HS-5 (cell line): ENCODE results near the gene MYO18A.

Source experiments
- DNase-seq: peaks from one replicate; pipeline ENCODE4 v3.0.0-alpha.2; 2012; ENCODE audit warnings: low read depth

The MYO18A gene

DNA sequence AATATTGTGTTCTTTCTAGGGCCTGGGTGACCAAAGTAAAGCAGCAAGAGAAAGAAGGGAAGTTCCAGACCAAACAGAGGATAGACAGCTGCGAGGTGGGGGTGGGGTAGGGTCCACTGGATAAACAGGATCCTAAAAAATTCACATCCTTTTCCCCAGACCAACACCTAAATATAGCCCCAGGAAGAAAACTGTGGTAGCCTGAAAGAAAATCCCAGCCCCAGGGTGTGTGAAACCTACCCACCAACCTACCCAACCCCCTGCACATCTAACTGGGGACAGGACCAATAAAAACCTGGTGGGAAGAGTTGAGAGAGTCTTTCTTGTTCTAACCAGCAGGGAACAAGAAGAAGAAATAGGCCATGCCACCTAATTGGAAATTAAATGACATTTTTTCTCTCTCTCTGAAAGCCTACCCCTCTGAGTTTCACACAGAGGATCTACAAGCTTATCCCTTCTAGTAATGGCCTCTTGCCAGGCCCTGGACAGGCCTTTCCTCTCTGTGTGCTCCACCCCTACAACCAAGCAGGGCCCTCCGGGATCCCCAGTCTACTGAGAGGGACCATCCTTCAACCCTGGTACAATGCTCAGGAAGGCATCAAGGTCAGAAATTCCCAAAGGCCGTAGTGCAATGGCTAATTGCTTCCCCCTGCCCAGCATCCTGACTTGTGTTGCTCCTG is 12.0 kb downstream of the MYO18A start:
- no peak for DNase-seq

DNA sequence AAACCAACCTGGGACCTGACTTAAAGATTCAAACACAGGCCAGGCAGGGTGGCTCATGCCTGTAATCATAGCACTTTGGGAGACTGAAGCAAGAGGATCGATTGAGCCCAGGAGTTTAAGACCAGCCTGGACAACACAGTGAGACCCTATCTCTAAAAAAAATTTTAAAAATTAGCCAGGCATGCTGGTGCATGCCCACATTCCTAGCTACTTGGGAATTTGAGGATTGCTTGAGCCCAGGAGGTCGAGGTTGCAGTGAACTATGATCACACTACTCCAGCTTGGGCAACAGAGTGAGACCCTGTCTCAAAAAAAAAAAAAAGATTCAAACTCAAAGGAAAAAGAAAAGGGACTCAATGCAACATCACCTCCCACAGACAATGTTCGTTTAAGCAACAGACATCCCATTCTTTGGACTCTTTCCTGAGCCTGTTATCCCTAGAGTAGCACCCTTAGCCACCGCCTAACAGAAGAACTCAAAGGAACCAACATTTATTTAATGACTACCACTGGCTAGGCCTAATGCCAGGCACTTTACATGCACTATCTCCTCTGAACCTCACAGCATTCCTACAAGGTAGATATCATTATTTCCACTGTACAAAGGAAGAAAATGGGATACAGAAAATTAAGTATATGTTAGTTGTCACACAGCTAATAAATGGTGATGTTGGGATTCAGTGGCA is 12.7 kb downstream of the MYO18A start:
- DNase-seq = no peak

DNA sequence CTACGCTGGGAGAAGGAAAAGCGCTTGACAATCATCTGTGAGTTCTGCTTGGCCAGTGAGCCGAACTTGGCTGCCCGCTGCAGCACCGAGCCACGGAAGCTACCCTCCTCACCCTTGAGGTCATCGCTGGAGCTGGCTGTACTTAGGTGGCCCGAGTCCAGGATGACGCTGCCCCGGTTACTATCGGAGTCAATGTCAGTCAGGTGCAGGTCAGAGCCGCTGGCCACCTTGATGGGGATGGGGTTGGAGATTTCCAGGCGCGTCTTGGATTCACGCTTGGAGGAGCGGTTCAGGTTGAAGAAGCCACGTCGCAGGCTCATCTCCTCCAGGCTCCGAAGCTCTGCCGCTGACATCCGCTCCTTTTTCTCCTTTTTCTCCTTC is 13.7 kb downstream of the MYO18A start:
- DNase-seq = no peak

DNA sequence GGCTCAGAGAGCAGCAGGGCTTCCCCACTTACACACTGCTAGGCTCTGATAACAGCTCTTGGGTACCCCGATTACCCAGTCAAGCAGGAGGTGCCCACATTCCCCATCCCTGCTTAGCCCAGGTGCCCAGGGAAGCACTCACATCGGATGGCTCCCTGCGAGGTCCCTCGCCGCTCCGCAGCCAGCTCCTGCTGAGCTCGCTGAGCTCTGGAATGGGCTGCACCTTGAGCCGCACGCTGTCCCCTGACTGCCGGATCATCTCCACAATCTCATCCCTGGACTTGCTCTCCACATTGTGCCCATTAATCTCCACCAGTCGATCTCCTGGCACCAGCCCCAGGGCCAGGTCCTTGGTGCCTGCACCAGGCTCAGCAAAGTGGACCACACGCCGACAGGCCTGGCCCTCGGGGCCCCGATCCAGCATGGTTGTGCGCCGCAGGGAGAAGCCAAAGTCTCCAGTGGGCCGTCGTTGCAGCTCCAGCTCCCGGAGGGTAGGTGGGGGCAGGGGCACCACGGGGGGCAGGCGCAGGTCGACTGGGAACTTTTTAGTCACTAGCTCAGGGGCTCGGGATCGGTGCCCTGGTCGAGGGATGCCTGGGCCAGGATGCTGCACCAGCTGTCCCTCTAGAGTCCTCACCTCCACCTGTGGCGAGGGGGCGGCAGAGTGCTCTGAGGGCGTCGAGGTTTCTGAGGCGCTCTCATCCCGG is 14.2 kb downstream of the MYO18A start:
- DNase-seq = no peak

DNA sequence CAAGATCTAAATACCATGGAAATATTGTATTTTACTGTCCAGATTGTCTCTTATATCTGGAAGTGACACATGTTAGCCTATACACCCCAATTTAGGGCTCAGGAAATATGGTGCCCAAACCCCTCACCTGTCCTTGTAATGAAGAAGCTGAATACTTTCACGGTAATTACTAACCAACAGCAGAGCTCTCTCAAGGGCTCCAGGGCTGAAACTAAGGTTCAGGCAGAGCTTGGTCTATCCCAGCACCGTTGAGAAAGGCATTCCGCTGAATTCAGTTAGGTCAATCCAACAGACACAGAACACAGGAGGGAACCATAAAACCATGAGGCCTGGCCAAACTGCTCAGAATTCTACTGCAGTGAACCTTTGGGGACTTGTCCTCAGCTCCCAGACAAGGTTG is 14.9 kb downstream of the MYO18A start:
- DNase-seq = no peak

DNA sequence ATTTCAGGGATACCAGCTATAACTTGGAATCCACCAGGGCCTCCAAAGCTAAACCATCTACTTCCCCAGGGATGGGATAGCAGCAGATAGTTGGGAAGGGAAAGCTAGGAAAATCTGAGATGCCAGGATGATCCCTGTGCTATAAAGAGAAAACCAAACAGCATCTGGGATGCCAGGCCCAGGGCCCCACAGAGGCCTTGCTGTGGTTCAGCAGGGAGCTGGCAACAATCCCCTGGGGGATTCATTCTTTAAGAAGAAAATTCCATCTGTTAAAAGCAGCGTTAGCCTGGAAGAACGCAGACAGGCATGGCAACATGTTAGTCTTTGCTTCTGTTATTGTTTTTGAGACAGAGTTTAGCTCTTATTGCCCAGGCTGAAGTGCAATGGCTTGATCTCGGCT is 16.6 kb downstream of the MYO18A start:
- DNase-seq = no peak

DNA sequence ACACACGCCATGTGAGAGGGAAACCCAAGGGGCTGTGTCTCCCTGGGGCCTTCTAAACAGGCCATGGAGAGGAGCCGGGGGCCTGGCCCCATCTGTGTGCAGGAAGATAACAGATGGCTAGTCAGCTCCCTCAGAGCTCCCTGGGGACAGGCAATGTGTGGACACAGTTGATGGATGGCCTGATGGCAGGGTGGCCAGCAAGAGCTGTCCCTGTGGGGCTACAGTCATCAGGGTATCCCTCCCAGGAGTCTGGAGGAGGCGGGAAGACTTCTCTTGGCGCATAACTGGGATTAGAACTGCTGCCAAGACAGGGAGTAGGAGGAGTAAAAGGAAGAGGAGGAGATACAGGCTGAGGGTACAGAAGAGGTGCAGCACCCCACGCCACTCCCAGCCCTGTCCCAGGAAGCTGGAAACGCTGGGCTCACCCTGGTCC is 17.3 kb downstream of the MYO18A start:
- DNase-seq = no peak

DNA sequence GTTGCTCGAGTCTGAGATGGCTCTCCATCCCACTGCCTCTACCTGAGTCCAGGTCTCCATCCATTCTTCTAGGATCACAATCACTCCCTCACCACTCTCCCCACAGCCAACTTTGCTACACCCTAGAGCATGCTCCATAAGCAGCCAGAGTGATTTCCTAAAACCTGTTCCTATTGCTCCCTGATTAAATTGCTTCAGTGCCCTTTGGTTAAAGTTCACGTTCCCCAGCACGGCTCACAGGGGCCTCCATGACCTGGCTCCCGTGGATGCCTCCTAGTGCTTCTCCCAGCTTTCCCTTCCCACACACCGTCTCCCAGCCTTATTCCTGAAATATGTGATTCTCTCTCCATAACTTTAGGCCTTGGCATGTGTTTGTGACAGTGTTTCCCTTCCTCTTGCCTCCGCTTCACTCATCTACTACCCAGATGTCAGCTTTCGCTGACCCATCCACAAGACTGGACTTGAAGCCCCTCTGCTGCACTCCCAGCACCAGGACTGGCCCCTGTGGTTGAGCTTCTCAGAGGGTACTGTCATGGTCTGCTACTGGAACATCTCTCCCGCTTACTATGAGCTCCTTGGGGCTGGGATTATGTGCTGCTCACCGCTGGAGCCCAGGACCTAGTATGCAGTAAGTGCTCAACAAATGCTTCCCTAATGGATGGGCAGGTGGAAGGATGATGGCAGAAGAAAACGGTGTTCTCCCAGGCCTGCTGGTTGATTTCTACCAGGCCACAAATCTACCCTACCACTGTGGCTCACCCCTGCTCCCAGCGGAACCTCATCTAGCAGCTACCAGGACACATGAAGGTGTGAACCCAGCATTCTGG is 17.9 kb downstream of the MYO18A start:
- DNase-seq = no peak

DNA sequence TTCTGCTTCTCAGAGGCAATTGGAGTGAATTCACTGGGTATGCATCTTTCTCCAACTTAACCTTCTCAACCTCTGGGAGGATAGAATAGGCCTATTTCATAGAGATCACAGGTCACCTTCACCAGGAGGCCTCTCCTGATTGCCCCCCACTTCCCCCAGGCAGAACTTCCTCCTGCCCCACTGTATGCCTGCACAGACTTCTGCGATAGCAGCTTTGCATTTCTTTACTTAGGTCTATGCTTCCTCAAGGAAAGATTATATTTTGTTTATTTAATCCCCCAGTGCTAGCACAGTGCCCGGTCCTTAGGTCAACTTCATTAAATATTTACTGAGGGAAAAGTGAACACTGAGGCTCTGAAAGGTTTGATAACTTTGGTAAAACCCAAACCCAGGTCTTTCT is 19.9 kb downstream of the MYO18A start:
- DNase-seq = no peak

DNA sequence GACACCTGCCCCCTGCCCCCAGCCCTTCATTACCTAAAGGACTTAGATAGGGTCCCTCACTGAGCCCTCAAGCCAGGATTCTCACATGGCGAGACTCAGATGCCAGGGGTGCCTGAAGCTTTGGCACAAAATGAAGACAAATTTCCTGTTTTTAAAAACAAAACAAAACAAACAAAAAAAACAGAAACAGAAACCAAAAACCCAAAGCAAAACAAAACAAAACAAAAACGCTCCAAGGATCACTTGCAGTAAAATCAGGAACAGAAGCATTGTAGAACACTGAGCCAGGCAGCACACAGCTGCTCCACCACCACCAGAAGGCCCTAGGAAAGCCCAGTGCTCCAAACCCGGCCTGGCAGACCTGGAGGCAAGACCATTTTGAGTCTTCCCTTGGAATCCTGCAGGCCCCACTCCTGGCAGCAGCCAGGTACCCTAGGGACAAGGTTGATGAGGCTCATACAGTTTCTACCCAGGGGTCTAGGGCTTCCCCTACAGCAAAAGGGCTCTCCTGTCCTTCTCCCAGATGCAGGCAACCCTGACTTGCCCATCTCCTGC is 20.8 kb downstream of the MYO18A start:
- no peak for DNase-seq

DNA sequence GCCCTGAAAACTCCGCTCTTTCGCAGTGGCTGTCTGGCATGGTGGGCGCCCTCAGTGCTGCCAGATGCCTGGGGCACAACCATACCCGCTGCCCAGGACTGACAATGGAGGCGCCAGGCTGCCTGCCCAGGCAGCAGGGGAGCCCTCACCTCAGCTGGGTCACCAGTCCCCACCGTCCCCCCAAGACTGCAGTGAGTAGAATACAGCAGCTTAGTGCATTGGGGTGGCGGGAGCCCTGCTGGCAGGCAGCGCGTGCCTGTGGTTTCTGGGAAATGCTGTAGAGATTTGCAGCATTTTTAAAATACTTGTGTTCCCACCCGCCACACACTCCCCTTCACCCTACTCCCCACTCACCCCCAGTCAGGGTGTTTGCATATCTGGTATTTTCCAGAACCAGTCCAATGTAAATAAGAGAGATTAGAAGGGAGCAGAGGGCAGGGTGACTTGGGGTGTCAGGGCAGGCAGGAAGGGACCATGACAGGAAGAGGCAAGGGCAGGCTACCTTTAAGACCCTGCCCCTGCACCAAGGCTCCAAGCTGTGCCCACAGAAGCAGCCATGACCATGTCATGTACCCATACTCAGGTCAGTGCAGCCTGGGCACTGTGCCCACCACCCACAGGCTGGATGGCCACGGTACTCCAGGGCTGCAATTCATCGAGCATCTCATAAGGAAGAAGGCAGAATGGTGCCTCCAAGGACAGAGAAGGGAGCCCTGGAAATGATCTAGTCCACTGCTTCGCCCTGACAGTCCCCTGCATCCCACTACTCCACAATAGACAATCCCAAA is 21.5 kb downstream of the MYO18A start:
- no peak for DNase-seq

DNA sequence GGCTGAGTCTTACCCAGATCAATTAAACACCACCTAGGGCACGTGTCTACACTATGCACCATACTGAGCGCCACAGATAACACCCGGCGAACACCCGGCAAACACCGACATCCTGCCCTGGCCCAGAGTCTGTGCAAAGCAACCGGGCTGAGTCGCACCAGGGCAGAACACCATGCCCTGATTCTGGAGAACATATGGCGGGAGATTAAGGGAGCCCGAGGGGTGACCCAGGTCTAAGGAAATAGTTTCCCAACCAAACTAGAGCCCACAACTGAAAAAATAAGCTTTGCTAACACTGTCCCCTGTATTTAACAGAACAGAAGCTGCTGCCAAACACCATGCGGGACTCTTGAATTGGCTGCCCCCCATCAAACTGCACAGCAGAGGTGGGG is 22.1 kb downstream of the MYO18A start:
- no peak for DNase-seq

DNA sequence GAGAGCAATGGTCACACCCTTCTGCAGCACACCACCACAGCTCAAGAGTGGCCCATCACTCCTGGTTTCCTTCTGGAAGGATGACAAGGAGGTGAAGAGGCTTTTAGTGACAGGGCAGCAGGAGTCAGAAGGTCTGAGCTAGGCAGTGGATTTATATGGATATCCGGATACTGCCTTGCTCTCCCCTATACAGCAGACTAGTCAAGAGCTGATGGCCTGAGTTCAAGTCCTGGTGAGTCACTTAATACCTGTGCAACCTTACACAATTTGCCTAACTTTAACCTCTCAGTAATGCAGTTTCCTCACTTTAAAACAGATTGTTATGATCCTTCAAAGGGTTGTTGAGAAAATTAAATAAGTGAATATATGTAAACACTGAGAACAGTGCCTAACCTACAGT is 22.9 kb downstream of the MYO18A start:
- no peak for DNase-seq

DNA sequence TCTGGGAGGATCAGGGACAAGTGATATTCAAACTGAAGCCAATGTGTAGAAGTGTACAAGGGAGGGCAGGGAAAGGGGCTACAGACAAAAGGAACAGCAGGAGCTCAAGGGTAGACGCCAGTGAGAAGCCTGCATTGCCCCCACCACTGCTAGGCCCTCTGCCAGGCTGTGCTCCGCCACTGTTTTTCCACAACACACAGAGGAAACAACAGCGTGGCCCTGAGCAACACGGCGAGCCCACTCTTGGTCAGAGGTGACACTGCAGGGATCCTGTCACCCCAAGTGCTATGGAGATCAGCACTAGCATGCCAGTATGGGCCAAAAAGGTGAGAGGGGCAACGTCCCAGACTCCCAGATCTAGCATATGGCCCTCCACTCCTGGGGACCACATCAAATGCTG is 23.4 kb downstream of the MYO18A start:
- DNase-seq = no peak

DNA sequence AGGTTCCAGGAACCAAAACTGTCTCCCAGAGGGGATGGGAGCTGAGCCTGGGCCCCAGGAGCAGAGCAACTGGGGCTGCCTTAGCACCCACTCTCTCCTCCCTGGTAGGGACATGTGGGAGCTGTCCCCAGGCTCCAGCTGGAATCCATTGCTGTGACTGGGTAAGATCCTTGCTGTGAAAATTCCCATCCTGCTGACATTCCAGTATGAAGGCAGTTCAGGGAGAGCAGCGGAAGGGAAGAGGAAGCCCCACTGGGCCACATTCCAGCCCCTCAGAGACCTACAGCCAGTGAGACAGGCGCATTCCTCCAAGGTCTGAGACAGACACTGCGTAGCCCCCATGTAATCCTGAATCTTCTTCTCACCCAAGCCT is 24.2 kb downstream of the MYO18A start:
- no peak for DNase-seq

DNA sequence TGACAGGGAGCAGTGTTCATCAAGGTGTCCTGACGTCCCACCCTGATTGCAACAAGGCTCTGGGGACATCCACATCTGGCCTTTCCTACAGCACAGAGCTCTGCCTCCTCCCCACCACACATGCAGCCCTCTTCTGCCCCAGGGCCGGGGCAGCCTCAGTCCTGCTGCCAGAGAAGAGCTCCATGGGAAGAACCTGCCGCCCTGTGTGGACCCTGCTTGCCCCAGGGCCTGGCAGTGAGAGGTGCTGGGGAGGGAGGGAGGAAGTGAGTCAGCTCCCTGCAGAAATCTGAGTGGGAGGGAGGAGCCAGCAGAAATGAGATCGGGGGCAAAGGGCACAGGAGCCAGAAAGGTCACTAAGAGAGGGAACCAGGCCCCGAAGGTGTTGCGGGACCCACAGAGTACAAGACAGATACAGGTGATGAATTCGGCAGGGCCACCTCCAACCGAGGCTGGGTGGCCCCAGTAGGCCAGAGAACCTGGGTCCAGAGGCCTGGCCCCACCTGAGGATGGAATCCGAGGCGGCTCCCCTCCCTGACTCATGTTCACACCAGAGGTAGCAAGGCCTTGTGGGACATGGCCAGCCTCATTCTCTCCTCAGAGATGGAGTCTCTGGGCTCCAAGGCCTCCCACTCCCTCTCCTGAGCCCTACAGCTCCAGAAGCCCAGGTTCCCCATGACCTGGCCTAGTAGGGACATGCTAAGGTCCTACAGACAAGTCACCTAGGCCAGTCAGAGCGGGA is 24.8 kb downstream of the MYO18A start:
- no peak for DNase-seq

DNA sequence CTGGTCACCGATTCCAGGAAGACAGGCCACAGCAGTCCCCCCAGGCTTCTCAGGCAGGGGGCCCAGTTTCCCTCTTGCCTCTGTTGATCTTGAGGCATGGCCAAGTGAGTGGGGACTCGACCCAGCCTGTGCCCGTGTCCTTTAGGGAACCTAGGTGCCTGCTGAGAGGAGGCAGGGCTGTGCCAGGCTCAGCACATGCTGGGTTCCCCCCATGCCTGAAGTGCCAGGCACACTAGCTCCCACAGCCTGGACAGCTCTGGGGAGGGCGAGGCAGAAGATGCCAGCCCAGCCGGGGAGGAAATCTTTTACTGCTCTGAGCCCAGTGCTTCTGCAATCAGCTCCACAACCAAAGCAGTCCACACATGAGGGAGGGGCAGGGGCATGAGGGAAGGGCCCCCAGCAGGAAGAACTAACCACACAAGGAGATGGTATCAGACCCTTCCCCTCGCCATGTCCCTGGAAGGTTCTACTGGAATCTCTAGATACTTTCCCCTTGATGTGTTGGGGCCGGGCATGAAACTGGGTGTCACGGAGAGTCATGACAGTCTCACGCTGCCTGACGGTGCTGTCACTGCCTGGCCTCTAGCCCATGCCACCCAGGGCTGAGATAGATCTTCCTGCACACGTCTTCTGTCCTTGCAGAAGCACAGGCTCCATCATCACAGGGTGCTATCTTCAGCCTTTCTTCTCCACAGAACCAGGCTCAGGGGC is 25.5 kb downstream of the MYO18A start:
- no peak for DNase-seq

DNA sequence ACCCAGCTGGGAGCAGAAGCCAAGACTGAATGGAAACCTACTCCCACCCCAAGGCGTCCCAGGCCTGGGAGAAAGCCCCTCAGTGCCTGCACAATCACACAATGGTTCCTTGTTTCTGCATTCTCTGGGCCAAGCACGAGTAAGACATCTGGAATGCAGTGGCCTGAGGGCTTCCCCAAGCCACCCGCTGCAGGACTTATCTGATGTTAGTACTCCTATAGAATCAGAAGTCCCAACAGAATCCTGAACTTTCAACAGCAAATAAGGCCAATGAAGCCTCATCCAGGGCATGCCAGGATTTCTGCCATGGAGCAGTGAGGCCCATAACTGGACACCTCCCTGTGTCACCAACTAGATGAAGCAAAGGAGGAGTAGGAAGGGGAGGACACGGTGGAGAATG is 28.6 kb downstream of the MYO18A start:
- no peak for DNase-seq

DNA sequence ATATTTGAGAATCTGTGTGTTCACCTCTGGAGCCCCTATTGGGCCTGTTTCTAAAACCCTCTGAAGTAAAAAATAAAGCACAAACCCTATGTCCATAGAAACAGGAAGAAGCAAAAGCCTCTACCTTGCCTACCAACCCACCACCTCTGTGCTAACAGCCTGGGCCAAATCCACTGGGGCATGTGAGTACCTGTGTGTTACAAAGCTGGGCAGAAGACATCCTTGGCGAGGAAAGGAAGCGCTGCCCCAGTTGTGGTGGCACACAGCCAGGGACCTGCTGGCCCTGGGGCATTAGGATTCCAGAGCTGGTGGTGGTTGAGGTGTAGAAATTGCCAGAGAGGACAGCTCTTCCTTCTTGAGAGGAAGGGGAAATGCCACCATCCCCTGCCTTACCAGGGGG is 30.0 kb downstream of the MYO18A start:
- no peak for DNase-seq

DNA sequence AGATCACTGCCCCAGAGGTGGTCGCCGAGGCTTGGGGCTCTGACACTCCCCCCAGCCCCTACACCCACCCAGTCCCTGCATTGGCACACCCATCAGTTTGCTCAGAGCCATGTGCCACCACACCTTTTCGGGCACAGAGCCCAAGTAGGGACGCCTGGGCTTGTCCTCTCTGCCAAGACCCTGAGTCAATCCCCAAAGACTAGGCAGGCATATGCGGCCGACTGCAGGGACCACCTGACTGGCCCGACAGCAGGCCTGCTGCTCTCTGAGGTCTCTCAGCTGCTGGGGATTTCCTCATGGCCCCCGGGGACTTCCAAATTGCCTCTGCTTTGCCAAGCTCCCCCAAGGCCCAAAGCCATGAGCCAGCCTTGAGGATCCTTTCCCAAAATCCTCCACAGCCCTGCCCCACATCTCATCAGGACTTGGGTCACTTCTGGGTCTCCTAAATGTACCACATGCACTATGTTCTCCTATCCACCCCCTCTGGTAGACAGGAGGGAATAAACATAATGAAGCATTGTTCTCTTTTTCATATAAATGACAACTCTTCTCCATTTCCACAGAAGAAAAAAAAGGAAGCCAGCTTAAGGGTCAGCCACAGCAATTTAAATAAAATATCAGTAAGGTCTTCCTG is 30.6 kb downstream of the MYO18A start:
- no peak for DNase-seq
